CD4-positive, alpha-beta T cell (primary cell): Measurements from ENCODE around the gene SPDL1. TPM values are rescaled to one million over a fixed set of nuclear protein-coding genes. Genes with fewer than 3 reads are reported as not detected.

ENCODE experiments used
- ATAC-seq: fragments of 200-7000 bp; cut with Tn5 transposase; one replicate; pipeline ENCODE4 v1.10.0; 2022; ENCODE audit warnings: mild to moderate bottlenecking; ENCODE audit not compliant: poor library complexity
- CTCF ChIA-PET: fragments of 350-600 bp; sonication (Branson Sonifier 250); formaldehyde crosslinking; loops from one replicate; lab custom pipeline; 2021; ENCODE audit warnings: antibody characterized with exemption, inconsistent platforms; lab: Charles Lee
- POLR2A ChIA-PET: fragments of 350-600 bp; sonication (Branson Sonifier 250); formaldehyde crosslinking; loops from one replicate; lab custom pipeline; 2021; ENCODE audit warnings: antibody characterized with exemption, inconsistent platforms; lab: Charles Lee
- DNase-seq, 14 experiments: peaks; one replicate each; pipeline ENCODE4 v3.0.0-alpha.2; 2013 to 2020; ENCODE audit warnings: mixed read lengths in 2 of 14
- H3K27ac ChIP-seq, 2 donors: one replicate each; pipeline versions ENCODE4 v1.5.1 to v1.7.0; 2013; ENCODE audit warnings: low read length in 2 of 2, low read depth in 1 of 2, mild to moderate bottlenecking in 1 of 2
- H3K27me3 ChIP-seq, 2 experiments: 1 replicate in 1 of 2; 2 replicates in 1 of 2; pipeline versions ENCODE4 v1.6.1 to v1.7.0; 2013; ENCODE audit warnings: low read length in 2 of 2, control low read depth in 1 of 2, mild to moderate bottlenecking in 1 of 2, moderate library complexity in 1 of 2; ENCODE audit not compliant: insufficient read depth in 2 of 2, control insufficient read depth in 1 of 2
- H3K36me3 ChIP-seq: one replicate; pipeline ENCODE4 v1.6.1; 2013; ENCODE audit warnings: low read length, control low read depth; ENCODE audit not compliant: insufficient read depth
- H3K4me1 ChIP-seq: one replicate; pipeline ENCODE4 v1.6.1; 2013; ENCODE audit warnings: low read length, control low read depth; ENCODE audit not compliant: insufficient read depth
- H3K4me3 ChIP-seq: one replicate; pipeline ENCODE4 v1.5.1; 2013; ENCODE audit warnings: mild to moderate bottlenecking, low read length, moderate library complexity
- H3K9me3 ChIP-seq, 2 experiments: 1 replicate in 1 of 2; 2 replicates in 1 of 2; pipeline versions ENCODE4 v1.6.1 to v1.7.0; 2013; ENCODE audit warnings: low read length in 2 of 2, mild to moderate bottlenecking in 2 of 2, control low read depth in 1 of 2, moderate library complexity in 1 of 2; ENCODE audit not compliant: control insufficient read depth in 1 of 2, insufficient read depth in 1 of 2
- H3K27ac Mint-ChIP-seq: one replicate; pipeline ENCODE4 v1.8.0; 2020; ENCODE audit warnings: mixed read lengths
- H3K27me3 Mint-ChIP-seq: one replicate; pipeline ENCODE4 v1.8.0; 2021; ENCODE audit warnings: mixed read lengths
- H3K36me3 Mint-ChIP-seq: one replicate; pipeline ENCODE4 v1.8.0; 2021; ENCODE audit warnings: low read depth, mixed read lengths
- H3K4me1 Mint-ChIP-seq: one replicate; pipeline ENCODE4 v1.8.0; 2021; ENCODE audit warnings: low read depth, mixed read lengths
- H3K4me3 Mint-ChIP-seq: one replicate; pipeline ENCODE4 v1.8.0; 2020; ENCODE audit warnings: mild to moderate bottlenecking, mixed read lengths
- H3K9me3 Mint-ChIP-seq: one replicate; pipeline ENCODE4 v1.8.0; 2020; ENCODE audit warnings: mixed read lengths
- intact Hi-C, 2 experiments: fragments of 100-400 bp; cut with DNase I in 1 of 2; cut with micrococcal nuclease in 1 of 2; formaldehyde crosslinking; loops; one replicate each; pipeline versions ENCODE4 v1.15.1 to v1.9.0; 2023 to 2025; cut with DNase I, micrococcal nuclease
- total RNA-seq, 174 experiments: library from RNA in 2 of 174; stranded (reverse) in 2 of 174; gene quantifications; one replicate each; pipeline ENCODE4 v1.2.3 and lab custom pipeline; 2021 to 2026
- TF ChIP-seq, protein P1 (sequence below): fragments of 200-600 bp; IDR thresholded peaks from one replicate; pipeline ENCODE4 v1.8.0; 2022; ENCODE audit warnings: antibody characterized with exemption, mild to moderate bottlenecking

Gene SPDL1
- total RNA-seq, 2 experiments from 2014 or later, result 4.3 to 5.6 TPM

- Mint-ChIP-seq H3K27ac (no peak overlapping the region), H3K27me3 (no peaks in the 10 kb centered on the region), H3K36me3 (peaks cover 11% of the 10 kb centered on the region), H3K4me3 (no peak overlapping the region), H3K4me1 (peaks cover 18% of the 10 kb centered on the region), H3K9me3 (peaks cover 3% of the 10 kb centered on the region)
- ChIA-PET CTCF (no interaction called here), POLR2A (no interaction called here)
- H3K36me3 ChIP-seq, result no peaks in the 10 kb centered on the region
- intact Hi-C loops, result no loop called here
- no peak overlapping the region for H3K27ac ChIP-seq
- H3K9me3 ChIP-seq, result no peaks in the 10 kb centered on the region
- peaks cover 10% of the 10 kb centered on the region for H3K4me1 ChIP-seq
- no peak overlapping the region for H3K4me3 ChIP-seq
- no peak for DNase-seq
- TF ChIP-seq, protein P1, sequence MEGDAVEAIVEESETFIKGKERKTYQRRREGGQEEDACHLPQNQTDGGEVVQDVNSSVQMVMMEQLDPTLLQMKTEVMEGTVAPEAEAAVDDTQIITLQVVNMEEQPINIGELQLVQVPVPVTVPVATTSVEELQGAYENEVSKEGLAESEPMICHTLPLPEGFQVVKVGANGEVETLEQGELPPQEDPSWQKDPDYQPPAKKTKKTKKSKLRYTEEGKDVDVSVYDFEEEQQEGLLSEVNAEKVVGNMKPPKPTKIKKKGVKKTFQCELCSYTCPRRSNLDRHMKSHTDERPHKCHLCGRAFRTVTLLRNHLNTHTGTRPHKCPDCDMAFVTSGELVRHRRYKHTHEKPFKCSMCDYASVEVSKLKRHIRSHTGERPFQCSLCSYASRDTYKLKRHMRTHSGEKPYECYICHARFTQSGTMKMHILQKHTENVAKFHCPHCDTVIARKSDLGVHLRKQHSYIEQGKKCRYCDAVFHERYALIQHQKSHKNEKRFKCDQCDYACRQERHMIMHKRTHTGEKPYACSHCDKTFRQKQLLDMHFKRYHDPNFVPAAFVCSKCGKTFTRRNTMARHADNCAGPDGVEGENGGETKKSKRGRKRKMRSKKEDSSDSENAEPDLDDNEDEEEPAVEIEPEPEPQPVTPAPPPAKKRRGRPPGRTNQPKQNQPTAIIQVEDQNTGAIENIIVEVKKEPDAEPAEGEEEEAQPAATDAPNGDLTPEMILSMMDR, result no peak
- no peaks in the 10 kb centered on the region for H3K27me3 ChIP-seq
- no peak for ATAC-seq
These were observed 49.4 kb downstream of the SPDL1 start for GRCh38 chr5:169632946-169633345.

GRCh38 chr5:169634606-169635005 lies 51.0 kb downstream of the SPDL1 start:
- H3K27ac Mint-ChIP-seq, result no peak overlapping the region
- CTCF ChIA-PET, result no interaction called here
- DNase-seq (no peak), ATAC-seq (no peak)
- Histone ChIP-seq H3K36me3 (peaks cover 6% of the 10 kb centered on the region), H3K4me3 (no peak overlapping the region), H3K27me3 (no peaks in the 10 kb centered on the region), H3K4me1 (peaks cover 26% of the 10 kb centered on the region), H3K27ac (no peak overlapping the region), H3K9me3 (no peaks in the 10 kb centered on the region)
- H3K27me3 Mint-ChIP-seq, result no peaks in the 10 kb centered on the region
- H3K9me3 Mint-ChIP-seq, result peaks cover 3% of the 10 kb centered on the region
- peaks cover 28% of the 10 kb centered on the region for H3K36me3 Mint-ChIP-seq
- POLR2A ChIA-PET, result interaction anchor here (1.5 kb wide), 1 partner anchor 51 kb away, joined by 3 read pairs; the partner anchor contains the start of gene SPDL1
- TF ChIP-seq, protein P1, result no peak
- peak overlapping the region; percentile 72 for H3K4me3 Mint-ChIP-seq
- H3K4me1 Mint-ChIP-seq, result peaks cover 35% of the 10 kb centered on the region
- intact Hi-C loops, result loop anchor here in 1 of 2 experiments (5.0 kb wide), 1 partner anchor 1052 kb away; no protein-coding TSS in a partner anchor

DNA sequence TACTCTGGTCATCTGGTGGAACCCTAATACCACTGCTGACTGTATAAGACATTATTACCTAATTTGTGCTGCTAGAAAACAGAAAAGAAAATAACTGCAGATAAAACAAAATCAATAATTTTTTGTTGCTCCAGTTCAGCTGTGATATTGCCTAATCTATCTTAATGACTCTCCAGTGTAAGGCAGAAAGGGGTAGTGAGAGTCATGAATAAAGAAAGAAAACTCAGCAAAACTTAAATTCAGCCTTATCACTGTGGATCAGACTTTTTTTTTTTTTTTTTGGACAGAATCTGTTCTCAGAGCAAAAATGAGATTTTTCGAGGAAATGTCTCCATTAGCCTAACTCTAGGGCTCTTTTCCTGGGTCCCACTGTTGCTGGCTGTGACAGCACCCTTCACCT lies 52.4 kb downstream of the SPDL1 start:
- ATAC-seq (no peak), DNase-seq (no peak)
- H3K4me3 Mint-ChIP-seq, result peak overlapping the region; percentile 95
- peaks cover 48% of the 10 kb centered on the region for H3K4me1 Mint-ChIP-seq
- CTCF ChIA-PET, result no interaction called here
- intact Hi-C loops, result loop anchor here in 1 of 2 experiments (2.0 to 5.0 kb wide), 2 partner anchors 49 to 1054 kb away; no protein-coding TSS in a partner anchor
- H3K27ac Mint-ChIP-seq, result peak overlapping the region; percentile 97
- Histone ChIP-seq H3K9me3 (no peaks in the 10 kb centered on the region), H3K27ac (no peak overlapping the region), H3K36me3 (peaks cover 9% of the 10 kb centered on the region), H3K4me1 (peaks cover 36% of the 10 kb centered on the region), H3K27me3 (no peaks in the 10 kb centered on the region), H3K4me3 (no peak overlapping the region)
- TF ChIP-seq, protein P1, result no peak
- POLR2A ChIA-PET, result no interaction called here
- H3K9me3 Mint-ChIP-seq, result peaks cover 5% of the 10 kb centered on the region
- H3K27me3 Mint-ChIP-seq, result no peaks in the 10 kb centered on the region
- H3K36me3 Mint-ChIP-seq, result peaks cover 38% of the 10 kb centered on the region
